ENCODE data around the gene EXOC4. TPM values are rescaled to one million over a fixed set of nuclear protein-coding genes. Genes with fewer than 3 reads are reported as not detected.

EXOC4 gene
- total RNA-seq, 4 donors from 2014 or later, result 52.4 to 82.2 (median 67.0) TPM

GRCh38 chr7:133706016-133706415 is 453.1 kb downstream of the EXOC4 start:
- intact Hi-C loops (cut with DNase I; ENCODE audit: low total_unique reads), result no loop called here
- no peak overlapping the region for H3K4me3 ChIP-seq (ENCODE audit: low read depth, poor library complexity, severe bottlenecking)
- TF ChIP-seq, protein P1, sequence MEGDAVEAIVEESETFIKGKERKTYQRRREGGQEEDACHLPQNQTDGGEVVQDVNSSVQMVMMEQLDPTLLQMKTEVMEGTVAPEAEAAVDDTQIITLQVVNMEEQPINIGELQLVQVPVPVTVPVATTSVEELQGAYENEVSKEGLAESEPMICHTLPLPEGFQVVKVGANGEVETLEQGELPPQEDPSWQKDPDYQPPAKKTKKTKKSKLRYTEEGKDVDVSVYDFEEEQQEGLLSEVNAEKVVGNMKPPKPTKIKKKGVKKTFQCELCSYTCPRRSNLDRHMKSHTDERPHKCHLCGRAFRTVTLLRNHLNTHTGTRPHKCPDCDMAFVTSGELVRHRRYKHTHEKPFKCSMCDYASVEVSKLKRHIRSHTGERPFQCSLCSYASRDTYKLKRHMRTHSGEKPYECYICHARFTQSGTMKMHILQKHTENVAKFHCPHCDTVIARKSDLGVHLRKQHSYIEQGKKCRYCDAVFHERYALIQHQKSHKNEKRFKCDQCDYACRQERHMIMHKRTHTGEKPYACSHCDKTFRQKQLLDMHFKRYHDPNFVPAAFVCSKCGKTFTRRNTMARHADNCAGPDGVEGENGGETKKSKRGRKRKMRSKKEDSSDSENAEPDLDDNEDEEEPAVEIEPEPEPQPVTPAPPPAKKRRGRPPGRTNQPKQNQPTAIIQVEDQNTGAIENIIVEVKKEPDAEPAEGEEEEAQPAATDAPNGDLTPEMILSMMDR (IDR thresholded peaks at IDR 0.05), result no peak
- TF ChIP-seq POLR2A (IDR thresholded peaks at IDR 0.05), result no peak
- no peak for DNase-seq (ENCODE audit: low spot score in 2 of 2)
- 93 to 98% methylated on average over 1 of the region's 1 CpG for WGBS, 2 donors

- DNase-seq (ENCODE audit: low spot score in 2 of 2), result no peak
- intact Hi-C loops (cut with DNase I; ENCODE audit: low total_unique reads), result no loop called here
- no peak overlapping the region for H3K4me3 ChIP-seq (ENCODE audit: low read depth, poor library complexity, severe bottlenecking)
- WGBS, 2 donors, result 78 to 84% methylated on average over 4 of the region's 4 CpGs
- no peak for TF ChIP-seq POLR2A (IDR thresholded peaks at IDR 0.05)
Measured at GRCh38 chr7:133709036-133709880, 456.4 kb downstream of the EXOC4 start.

DNA sequence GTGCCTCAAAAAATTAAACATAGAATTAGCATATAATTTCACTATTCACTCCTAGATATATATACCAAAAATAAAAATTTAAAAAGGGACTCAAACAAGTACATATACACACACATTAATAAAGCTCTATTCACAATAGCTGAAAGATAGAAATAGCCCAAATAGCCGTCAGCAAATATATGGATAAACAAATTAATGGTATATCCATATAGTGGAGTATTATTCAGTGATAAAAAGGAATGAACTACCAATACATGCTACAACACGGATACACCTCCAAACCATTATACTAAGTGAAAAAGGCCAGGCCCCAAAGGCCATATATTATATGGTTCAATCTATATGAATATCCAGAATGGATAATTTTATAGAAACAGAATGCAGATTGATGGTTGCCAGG is 459.7 kb downstream of the EXOC4 start:
- WGBS, 2 donors, result 95 to 99% methylated on average over 2 of the region's 2 CpGs
- intact Hi-C loops (cut with DNase I; ENCODE audit: low total_unique reads), result no loop called here
- TF ChIP-seq, protein P1 (IDR thresholded peaks at IDR 0.05), result no peak
- no peak for TF ChIP-seq POLR2A (IDR thresholded peaks at IDR 0.05)
- H3K4me3 ChIP-seq (ENCODE audit: low read depth, poor library complexity, severe bottlenecking), result no peak overlapping the region
- DNase-seq (ENCODE audit: low spot score in 2 of 2), result no peak

- intact Hi-C loops (cut with DNase I; ENCODE audit: low total_unique reads), result no loop called here
- WGBS, 2 donors, result 93 to 98% methylated on average over 3 of the region's 3 CpGs
- H3K4me3 ChIP-seq (ENCODE audit: low read depth, poor library complexity, severe bottlenecking), result no peak overlapping the region
- no peak for TF ChIP-seq POLR2A (IDR thresholded peaks at IDR 0.05)
- TF ChIP-seq, protein P1 (IDR thresholded peaks at IDR 0.05), result no peak
- DNase-seq (ENCODE audit: low spot score in 2 of 2), result no peak
Measured at GRCh38 chr7:133714654-133715053, 461.8 kb downstream of the EXOC4 start.

DNA sequence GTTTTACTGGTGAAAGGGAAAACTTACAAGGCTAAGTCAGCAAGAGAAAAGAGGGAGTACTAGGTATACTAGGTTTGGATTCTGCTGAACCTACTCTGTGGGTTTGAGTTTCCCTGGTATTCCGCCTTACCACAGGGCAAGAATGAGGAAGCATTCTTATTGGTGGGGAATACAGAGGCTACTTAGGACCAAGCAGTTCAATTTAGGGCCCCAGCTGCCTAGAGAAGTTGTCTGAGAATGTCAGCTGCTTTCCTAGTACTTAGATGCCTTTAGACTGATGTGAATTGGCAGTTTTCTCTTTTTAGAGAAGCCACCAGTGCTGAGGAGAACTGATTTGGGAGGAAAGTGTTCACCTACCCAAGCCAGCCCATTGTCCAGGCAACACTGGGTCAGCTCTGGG is 465.3 kb downstream of the EXOC4 start:
- WGBS, 2 donors, result 96 to 100% methylated on average over 1 of the region's 1 CpG
- no peak overlapping the region for H3K4me3 ChIP-seq (ENCODE audit: low read depth, poor library complexity, severe bottlenecking)
- no peak for TF ChIP-seq POLR2A (IDR thresholded peaks at IDR 0.05)
- TF ChIP-seq, protein P1 (IDR thresholded peaks at IDR 0.05), result no peak
- intact Hi-C loops (cut with DNase I; ENCODE audit: low total_unique reads), result no loop called here
- DNase-seq (ENCODE audit: low spot score in 2 of 2), result no peak

GRCh38 chr7:133723044-133723443 is 470.2 kb downstream of the EXOC4 start:
- 59 to 69% methylated on average over 1 of the region's 1 CpG for WGBS, 2 donors
- intact Hi-C loops (cut with DNase I; ENCODE audit: low total_unique reads), result no loop called here
- no peak overlapping the region for H3K4me3 ChIP-seq (ENCODE audit: low read depth, poor library complexity, severe bottlenecking)
- TF ChIP-seq, protein P1 (IDR thresholded peaks at IDR 0.05), result no peak
- no peak for DNase-seq (ENCODE audit: low spot score in 2 of 2)

All from lower leg skin (tissue), 4 donors.